Uterus (tissue), 2 donors: ENCODE measurements around the gene GUCA2A.

Experiments
- CTCF ChIP-seq, 4 experiments: fragments of 200-600 bp in 2 of 4; fragments of 450-650 bp in 2 of 4; sonication (generic) in 2 of 4; IDR thresholded peaks; one replicate each; pipeline ENCODE4 v1.5.1; 2016 to 2019; ENCODE audit warnings: antibody characterized with exemption in 4 of 4, mild to moderate bottlenecking in 2 of 4, moderate library complexity in 1 of 4
- POLR2A ChIP-seq, 2 donors: fragments of 450-650 bp; IDR thresholded peaks; one replicate each; pipeline ENCODE4 v1.6.1; 2016; ENCODE audit warnings: antibody characterized with exemption in 2 of 2, mild to moderate bottlenecking in 1 of 2, moderate library complexity in 1 of 2

GRCh38 chr1:42142894-42143675 lies 21.5 kb downstream of the GUCA2A start:
- no peak for TF ChIP-seq POLR2A (IDR thresholded peaks at IDR 0.05)
- TF ChIP-seq CTCF (IDR thresholded peaks at IDR 0.05) = no peak
